Measurements from ENCODE around the gene CAD.

DNA sequence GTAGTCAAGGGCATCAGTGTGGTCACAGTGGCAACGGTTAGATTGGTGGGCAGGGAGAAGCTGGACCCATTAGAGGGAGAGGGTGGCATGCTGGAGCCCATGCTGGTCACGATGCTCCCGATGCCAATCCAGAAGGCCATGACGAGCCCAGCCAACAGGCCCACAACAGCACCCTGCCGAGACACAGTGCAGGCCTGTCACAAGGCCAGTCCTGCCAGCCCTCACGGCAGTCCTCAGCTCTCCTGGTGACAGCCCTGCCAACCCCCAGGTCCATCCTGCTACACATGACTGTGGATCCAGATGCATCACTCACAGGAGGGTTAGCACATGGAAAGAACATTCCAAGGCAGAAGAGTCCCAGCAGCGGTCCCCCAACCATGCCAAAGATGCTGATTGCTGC lies 15.5 kb upstream of the CAD start:
- TF ChIP-seq CTCF (IDR thresholded peaks at IDR 0.05) (no peak), POLR2AphosphoS5 (IDR thresholded peaks at IDR 0.05) (no peak), POLR2A (IDR thresholded peaks at IDR 0.05) (no peak), EP300 (IDR thresholded peaks at IDR 0.05) (no peak)

All from stomach (tissue), 4 donors.